ENCODE results near the gene FER1L5. TPM values are rescaled to one million over a fixed set of nuclear protein-coding genes. Genes with fewer than 3 reads are reported as not detected.

The FER1L5 gene
- total RNA-seq, 2 experiments from 2014 or later: not detected

DNA sequence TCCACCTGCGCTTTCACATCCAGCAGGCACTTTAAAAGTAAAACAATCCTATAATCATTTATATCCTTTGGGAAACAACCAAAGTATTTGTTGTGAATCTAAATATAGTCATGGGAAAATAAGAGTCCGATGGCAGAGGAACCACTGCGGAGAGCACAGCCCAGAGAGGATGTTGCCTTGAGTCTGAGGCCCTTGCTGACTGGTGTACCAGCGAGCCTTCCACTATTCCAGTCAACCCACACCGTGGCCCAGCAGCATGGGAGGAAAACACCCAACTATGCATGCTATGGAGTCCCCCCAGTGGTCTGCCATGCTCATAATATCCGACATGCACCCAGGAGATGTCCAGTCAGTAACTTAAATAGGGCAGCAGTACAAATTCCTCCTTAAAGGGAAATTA is 26.0 kb upstream of the FER1L5 start:
- no peak for DNase-seq
- no peaks in the 10 kb centered on the region for H3K9me3 Mint-ChIP-seq (ENCODE audit: insufficient read depth)
- no peak overlapping the region for H3K4me3 Mint-ChIP-seq
- ChIA-PET CTCF (no interaction called here), POLR2A (no interaction called here)
- H3K27ac Mint-ChIP-seq: peak overlapping the region; percentile 82
- H3K27me3 Mint-ChIP-seq (ENCODE audit: low read depth): no peaks in the 10 kb centered on the region
- H3K4me1 Mint-ChIP-seq (ENCODE audit: low read depth): peaks cover 39% of the 10 kb centered on the region
- H3K36me3 Mint-ChIP-seq (ENCODE audit: low read depth): peaks cover 58% of the 10 kb centered on the region
- ATAC-seq: no peak

DNA sequence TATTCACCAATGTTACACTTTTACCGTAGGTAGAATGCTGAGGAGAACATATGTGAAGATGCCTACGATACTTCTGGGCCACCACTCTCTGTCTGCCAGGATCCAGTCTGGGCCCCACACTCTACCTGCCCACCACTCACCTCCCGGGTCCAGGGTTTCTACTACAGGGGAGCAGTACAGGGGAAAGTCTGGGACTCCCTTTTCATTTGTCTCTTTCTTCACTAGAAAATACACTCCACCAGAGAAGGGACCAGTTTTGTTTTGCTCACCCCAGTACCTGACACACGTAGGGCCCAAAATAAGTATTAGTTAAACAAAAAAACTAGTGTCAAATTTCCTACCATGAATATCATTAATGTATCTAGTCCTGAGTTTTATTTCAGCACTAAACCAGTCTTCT is 25.6 kb upstream of the FER1L5 start:
- ATAC-seq (peak; percentile 24), DNase-seq (no peak)
- Mint-ChIP-seq H3K27me3 (ENCODE audit: low read depth) (no peaks in the 10 kb centered on the region), H3K9me3 (ENCODE audit: insufficient read depth) (no peaks in the 10 kb centered on the region), H3K27ac (peak overlapping the region; percentile 82), H3K4me3 (no peak overlapping the region), H3K36me3 (ENCODE audit: low read depth) (peaks cover 55% of the 10 kb centered on the region), H3K4me1 (ENCODE audit: low read depth) (peaks cover 39% of the 10 kb centered on the region)
- ChIA-PET CTCF (no interaction called here), POLR2A (interaction anchor here (0.6 kb wide), 1 partner anchor 15 kb away, joined by 4 read pairs; no protein-coding TSS in a partner anchor)

DNA sequence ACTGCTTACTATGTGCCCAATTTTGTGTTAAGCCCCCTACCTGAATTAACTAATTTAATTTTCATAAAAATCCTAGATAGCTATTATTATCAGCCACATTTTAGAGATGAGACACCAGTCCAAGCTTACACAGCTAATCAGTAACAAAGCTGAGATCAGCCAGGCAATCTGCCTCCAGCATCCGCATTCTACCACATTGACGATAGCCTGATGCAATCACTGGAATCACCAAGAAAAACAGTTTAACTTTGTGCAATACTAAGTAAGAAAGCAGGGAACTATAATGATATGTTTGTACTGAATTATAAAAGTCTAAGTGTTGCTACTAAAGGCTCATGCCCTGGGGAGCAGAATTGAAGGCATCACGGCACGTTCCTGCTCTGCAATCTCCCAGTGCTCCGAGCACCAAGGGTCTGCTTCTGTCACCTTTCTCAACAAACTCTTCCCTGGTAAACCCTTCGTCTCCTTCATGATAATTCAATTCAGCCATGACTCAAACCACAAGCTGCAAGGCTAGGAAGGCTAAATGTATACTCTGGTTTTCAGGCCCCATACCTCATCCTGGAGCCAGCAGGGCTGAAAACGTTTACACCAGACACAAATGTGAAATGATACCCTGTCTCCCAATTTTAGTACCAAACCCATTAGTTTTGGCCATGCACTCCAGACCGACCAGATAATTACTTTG is 23.8 kb upstream of the FER1L5 start:
- no peaks in the 10 kb centered on the region for H3K27me3 Mint-ChIP-seq (ENCODE audit: low read depth)
- H3K27ac Mint-ChIP-seq: peak overlapping the region; percentile 4
- H3K36me3 Mint-ChIP-seq (ENCODE audit: low read depth): peaks cover 56% of the 10 kb centered on the region
- ChIA-PET CTCF (no interaction called here), POLR2A (interaction anchor here (0.8 kb wide), 1 partner anchor 198 kb away, joined by 3 read pairs; no protein-coding TSS in a partner anchor)
- peaks cover 39% of the 10 kb centered on the region for H3K4me1 Mint-ChIP-seq (ENCODE audit: low read depth)
- DNase-seq (no peak), ATAC-seq (no peak)
- H3K4me3 Mint-ChIP-seq: no peak overlapping the region
- H3K9me3 Mint-ChIP-seq (ENCODE audit: insufficient read depth): no peaks in the 10 kb centered on the region

DNA sequence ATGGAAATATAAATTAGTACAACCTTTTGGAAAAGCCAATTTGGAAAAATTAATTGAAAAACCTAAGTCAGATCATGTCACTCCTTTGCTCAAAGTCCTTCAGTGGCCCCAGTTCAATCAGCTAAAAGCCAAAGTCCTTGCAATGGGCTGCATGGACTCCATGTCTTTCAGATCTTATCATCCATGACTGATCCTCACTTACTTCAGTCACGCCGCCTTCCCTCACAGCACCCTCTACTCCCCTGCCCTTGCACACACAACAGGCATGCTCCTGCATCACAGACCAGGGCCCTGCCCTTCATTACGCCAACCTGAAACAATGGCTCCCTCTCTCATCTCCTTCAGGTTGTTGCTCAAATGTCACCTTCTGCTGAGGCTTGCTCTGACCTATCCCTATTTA is 20.0 kb upstream of the FER1L5 start:
- no peak for DNase-seq
- ChIA-PET CTCF (interaction anchor here (0.8 kb wide), 1 partner anchor 127 kb away, joined by 3 read pairs; no protein-coding TSS in a partner anchor), POLR2A (interaction anchor here (0.6 kb wide), 1 partner anchor 15 kb away, joined by 3 read pairs; the partner anchor contains the start of gene KANSL3)
- no peaks in the 10 kb centered on the region for H3K27me3 Mint-ChIP-seq (ENCODE audit: low read depth)
- peak overlapping the region; percentile 22 for H3K27ac Mint-ChIP-seq
- H3K4me1 Mint-ChIP-seq (ENCODE audit: low read depth): peaks cover 24% of the 10 kb centered on the region
- peaks cover 47% of the 10 kb centered on the region for H3K36me3 Mint-ChIP-seq (ENCODE audit: low read depth)
- no peak overlapping the region for H3K4me3 Mint-ChIP-seq
- ATAC-seq: no peak
- no peaks in the 10 kb centered on the region for H3K9me3 Mint-ChIP-seq (ENCODE audit: insufficient read depth)

DNA sequence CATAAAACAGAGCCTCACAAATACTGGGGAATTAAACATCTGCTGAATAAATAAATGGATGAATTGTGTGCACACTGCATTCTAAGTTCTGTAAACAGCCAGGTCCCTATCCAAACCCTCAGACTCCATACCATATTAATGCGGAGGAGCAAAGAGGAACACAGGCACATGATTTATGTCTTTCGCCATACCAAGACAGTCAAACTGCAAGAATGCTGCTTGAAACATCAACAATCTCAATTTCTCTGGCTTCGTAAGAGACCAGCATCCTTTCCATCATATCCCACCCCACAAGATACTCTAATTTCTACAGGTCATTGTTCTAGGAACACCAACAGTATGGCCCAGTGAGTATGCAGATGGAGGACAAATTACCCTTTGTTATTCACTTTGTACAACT is 19.4 kb upstream of the FER1L5 start:
- no peaks in the 10 kb centered on the region for H3K9me3 Mint-ChIP-seq (ENCODE audit: insufficient read depth)
- ChIA-PET CTCF (no interaction called here), POLR2A (no interaction called here)
- H3K27me3 Mint-ChIP-seq (ENCODE audit: low read depth): no peaks in the 10 kb centered on the region
- H3K4me1 Mint-ChIP-seq (ENCODE audit: low read depth): peaks cover 19% of the 10 kb centered on the region
- no peak overlapping the region for H3K4me3 Mint-ChIP-seq
- H3K27ac Mint-ChIP-seq: peak overlapping the region; percentile 12
- peaks cover 52% of the 10 kb centered on the region for H3K36me3 Mint-ChIP-seq (ENCODE audit: low read depth)
- DNase-seq (no peak), ATAC-seq (no peak)

DNA sequence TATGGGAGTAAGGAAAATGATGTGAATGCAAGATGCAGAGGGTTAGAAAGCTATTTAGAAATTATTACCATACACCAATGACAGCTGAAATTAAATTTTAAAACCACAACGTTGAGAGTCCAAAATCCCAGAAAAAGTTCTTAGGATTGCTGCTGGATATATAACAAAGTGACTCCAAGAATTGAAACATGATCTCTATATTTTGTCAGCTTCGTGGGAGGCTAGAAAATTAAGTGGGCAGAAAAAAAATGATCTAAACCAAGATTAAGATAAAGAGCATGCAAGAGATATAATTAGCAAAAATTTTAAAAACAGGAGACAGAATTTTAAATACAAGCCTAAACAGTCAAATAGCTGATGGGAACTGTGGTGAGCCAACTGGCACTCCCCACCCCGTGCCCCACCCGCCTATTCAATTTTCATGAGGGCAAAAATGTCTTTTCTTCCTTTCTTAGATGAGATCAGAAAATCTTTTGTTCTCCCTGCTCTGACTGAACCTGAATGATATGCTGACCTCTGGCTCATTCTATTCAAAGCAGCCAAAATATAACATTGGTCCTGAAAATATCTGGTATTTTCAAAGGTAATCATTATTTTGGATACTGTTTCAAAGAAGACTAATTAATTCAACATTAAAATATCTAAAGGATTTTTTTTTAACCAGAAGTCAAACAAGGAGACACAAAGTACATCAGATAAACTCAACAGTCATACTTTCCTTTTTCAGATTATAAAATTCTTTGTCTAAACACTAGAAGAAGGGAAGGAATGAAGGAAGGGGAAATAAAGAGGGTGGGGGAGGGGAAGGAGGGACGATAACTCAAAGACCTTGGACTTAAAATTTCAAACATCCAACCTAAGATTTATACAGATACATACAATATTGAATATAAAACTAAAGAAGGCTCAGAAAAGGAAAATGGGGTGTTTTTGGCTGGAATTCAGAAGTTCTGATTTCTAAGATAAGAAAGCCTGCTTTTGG is 16.7 kb upstream of the FER1L5 start:
- no peak overlapping the region for H3K4me3 Mint-ChIP-seq
- ChIA-PET CTCF (interaction anchor here (1.3 kb wide), 1 partner anchor 135 kb away, joined by 3 read pairs; the partner anchor contains the start of gene CNNM4), POLR2A (no interaction called here)
- no peak overlapping the region for H3K27ac Mint-ChIP-seq
- DNase-seq: no peak
- no peaks in the 10 kb centered on the region for H3K9me3 Mint-ChIP-seq (ENCODE audit: insufficient read depth)
- H3K4me1 Mint-ChIP-seq (ENCODE audit: low read depth): peaks cover 11% of the 10 kb centered on the region
- H3K27me3 Mint-ChIP-seq (ENCODE audit: low read depth): no peaks in the 10 kb centered on the region
- peaks cover 56% of the 10 kb centered on the region for H3K36me3 Mint-ChIP-seq (ENCODE audit: low read depth)
- no peak for ATAC-seq

DNA sequence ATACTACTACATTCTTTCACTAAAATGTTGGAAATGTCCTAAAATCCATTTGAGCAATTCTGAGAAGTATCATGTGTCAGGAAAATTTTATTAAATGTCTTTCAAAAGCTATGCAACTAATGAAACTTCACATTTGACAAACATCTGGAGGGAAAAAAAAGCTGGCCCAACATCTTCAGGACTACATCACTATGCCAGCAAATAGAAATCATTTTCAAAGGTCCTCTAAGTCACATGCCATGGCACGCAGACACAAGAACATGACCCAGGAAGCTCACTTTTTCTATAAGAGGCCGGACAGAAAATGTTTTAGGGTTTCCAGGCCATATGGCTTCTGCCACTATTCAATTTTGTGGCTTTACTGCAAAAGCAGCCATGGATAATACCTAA is 16.0 kb upstream of the FER1L5 start:
- POLR2A ChIA-PET: no interaction called here
- H3K4me3 Mint-ChIP-seq: no peak overlapping the region
- H3K27me3 Mint-ChIP-seq (ENCODE audit: low read depth): no peaks in the 10 kb centered on the region
- ATAC-seq (no peak), DNase-seq (no peak)
- no peaks in the 10 kb centered on the region for H3K9me3 Mint-ChIP-seq (ENCODE audit: insufficient read depth)
- CTCF ChIA-PET: no interaction called here
- peaks cover 63% of the 10 kb centered on the region for H3K36me3 Mint-ChIP-seq (ENCODE audit: low read depth)
- H3K4me1 Mint-ChIP-seq (ENCODE audit: low read depth): peaks cover 16% of the 10 kb centered on the region
- no peak overlapping the region for H3K27ac Mint-ChIP-seq

DNA sequence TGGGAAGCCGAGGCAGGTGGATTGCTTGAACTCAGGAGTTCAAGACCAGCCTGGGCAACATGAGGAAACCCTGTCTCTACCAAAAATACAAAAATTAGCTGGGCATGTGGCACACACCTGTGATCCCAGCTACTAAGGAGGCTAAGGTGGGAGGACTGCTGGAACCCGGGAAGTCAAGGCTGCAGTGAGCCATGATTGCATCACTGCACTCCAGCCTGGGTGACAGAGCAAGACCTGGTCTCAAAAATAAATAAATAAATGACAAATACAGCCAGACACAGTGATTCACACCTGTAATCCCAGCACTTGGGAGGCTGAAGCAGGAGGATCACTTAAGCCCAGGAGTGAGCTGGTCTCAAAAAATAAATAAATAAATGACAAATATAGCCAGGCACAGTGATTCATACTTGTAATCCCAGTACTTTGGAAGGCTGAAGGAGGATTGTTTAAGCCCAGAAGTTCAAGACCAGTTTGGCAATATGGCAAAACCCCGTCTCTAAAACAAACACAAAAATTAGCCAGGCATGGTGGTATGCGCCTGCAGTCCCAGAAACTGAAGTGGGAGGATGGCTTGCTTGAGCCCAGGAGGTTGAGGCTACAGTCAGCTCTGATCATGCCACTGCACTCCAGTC is 10.6 kb upstream of the FER1L5 start:
- no peak overlapping the region for H3K27ac Mint-ChIP-seq
- no peaks in the 10 kb centered on the region for H3K9me3 Mint-ChIP-seq (ENCODE audit: insufficient read depth)
- H3K36me3 Mint-ChIP-seq (ENCODE audit: low read depth): peaks cover 71% of the 10 kb centered on the region
- ATAC-seq (no peak), DNase-seq (no peak)
- H3K4me1 Mint-ChIP-seq (ENCODE audit: low read depth): peaks cover 38% of the 10 kb centered on the region
- no peak overlapping the region for H3K4me3 Mint-ChIP-seq
- H3K27me3 Mint-ChIP-seq (ENCODE audit: low read depth): no peaks in the 10 kb centered on the region
- POLR2A ChIA-PET: no interaction called here
- CTCF ChIA-PET: interaction anchor here (0.6 to 1.2 kb wide), 3 partner anchors 27 to 129 kb away, joined by 3 to 4 read pairs (median 3); no protein-coding TSS in a partner anchor

DNA sequence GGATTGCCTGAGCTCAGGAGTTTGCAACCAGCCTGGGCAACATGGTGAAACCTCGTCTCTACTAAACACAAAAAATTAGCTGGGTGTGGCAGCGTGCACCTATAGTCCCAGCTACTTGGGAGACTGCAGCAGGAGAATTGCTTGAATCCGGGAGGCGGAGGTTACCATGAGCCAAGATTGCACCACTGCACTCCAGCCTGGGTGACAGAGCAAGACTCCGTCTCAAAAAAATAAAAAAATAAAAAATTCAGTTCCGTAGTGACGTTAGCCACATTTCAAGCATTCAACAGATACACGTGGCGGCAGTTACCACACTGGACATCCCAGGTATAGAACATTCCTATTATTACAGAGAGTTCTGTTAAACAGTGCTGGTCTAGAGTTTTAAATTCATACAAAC is 8.9 kb upstream of the FER1L5 start:
- CTCF ChIA-PET: interaction anchor here (0.6 kb wide), 1 partner anchor 23 kb away, joined by 3 read pairs; no protein-coding TSS in a partner anchor
- H3K4me3 Mint-ChIP-seq: no peak overlapping the region
- peaks cover 62% of the 10 kb centered on the region for H3K36me3 Mint-ChIP-seq (ENCODE audit: low read depth)
- no peak for ATAC-seq
- H3K27ac Mint-ChIP-seq: no peak overlapping the region
- H3K9me3 Mint-ChIP-seq (ENCODE audit: insufficient read depth): no peaks in the 10 kb centered on the region
- POLR2A ChIA-PET: interaction anchor here (0.6 to 1.1 kb wide), 2 partner anchors 40 to 396 kb away, joined by 3 read pairs; no protein-coding TSS in a partner anchor
- H3K27me3 Mint-ChIP-seq (ENCODE audit: low read depth): no peaks in the 10 kb centered on the region
- peaks cover 42% of the 10 kb centered on the region for H3K4me1 Mint-ChIP-seq (ENCODE audit: low read depth)
- DNase-seq: no peak

DNA sequence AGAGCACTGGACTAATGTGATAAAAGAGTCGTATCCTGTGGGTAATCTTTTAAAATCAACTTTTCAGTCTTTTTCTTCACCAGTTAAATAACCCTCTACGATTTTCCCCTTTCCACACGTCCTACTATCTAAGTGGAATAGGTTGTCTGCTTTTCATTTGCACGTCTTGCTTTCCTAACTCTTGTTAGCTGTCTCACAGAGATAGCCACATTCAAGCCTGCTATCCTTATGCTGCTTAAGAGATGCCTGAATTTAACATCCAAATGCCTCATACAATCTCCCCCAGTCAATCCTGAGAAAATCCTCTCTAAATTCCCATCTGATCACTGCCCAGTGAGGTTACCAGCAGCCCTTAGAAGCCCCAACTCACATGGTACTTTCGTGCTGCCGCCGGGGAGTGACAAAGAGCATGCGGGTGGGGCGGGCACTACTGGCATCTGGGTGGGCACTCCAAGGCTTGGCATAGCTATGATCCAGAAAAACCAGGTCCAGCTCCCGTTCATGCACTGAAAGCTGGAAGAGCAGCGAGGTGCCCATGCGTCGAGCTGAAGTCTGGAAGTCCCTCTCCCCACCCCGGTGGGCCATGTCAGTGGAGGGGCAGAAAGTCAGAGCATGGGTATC is 5.9 kb upstream of the FER1L5 start:
- H3K4me1 Mint-ChIP-seq (ENCODE audit: low read depth): peaks cover 37% of the 10 kb centered on the region
- ATAC-seq: no peak
- peak overlapping the region; percentile 96 for H3K27ac Mint-ChIP-seq

More for the DNA sequence above, 5.9 kb upstream of the FER1L5 start:
- H3K36me3 Mint-ChIP-seq (ENCODE audit: low read depth): peaks cover 37% of the 10 kb centered on the region
- ChIA-PET POLR2A (interaction anchor here (0.6 to 1.3 kb wide), 5 partner anchors 12 to 470 kb away, joined by 3 to 5 read pairs (median 3); no protein-coding TSS in a partner anchor), CTCF (interaction anchor here (0.8 to 1.2 kb wide), 7 partner anchors 8 to 229 kb away, joined by 3 to 7 read pairs (median 3); no protein-coding TSS in a partner anchor)
- H3K27me3 Mint-ChIP-seq (ENCODE audit: low read depth): peaks cover 6% of the 10 kb centered on the region
- peak overlapping the region; percentile 80 for H3K4me3 Mint-ChIP-seq
- DNase-seq: no peak
- H3K9me3 Mint-ChIP-seq (ENCODE audit: insufficient read depth): no peaks in the 10 kb centered on the region

Data from activated CD8-positive, alpha-beta T cell treated with anti-CD3 and anti-CD28 coated beads, Interleukin-2, amount 10 ng/mL, durations not matched to agents 7 days and 5 days (primary cell).